Esophagus muscularis mucosa (tissue), 3 donors: ENCODE measurements around the gene ITPR1.

ENCODE experiments used
- CTCF ChIP-seq, 3 experiments: fragments of 200-600 bp in 2 of 3; fragments of 450-650 bp in 1 of 3; sonication (generic) in 2 of 3; IDR thresholded peaks; one replicate each; pipeline ENCODE4 v1.5.1; 2017 to 2019; ENCODE audit warnings: antibody characterized with exemption in 3 of 3, mild to moderate bottlenecking in 2 of 3, moderate library complexity in 1 of 3
- POLR2A ChIP-seq: fragments of 450-650 bp; IDR thresholded peaks from one replicate; pipeline ENCODE4 v1.6.1; 2017; ENCODE audit warnings: antibody characterized with exemption, moderate library complexity, mild to moderate bottlenecking, low read depth

DNA sequence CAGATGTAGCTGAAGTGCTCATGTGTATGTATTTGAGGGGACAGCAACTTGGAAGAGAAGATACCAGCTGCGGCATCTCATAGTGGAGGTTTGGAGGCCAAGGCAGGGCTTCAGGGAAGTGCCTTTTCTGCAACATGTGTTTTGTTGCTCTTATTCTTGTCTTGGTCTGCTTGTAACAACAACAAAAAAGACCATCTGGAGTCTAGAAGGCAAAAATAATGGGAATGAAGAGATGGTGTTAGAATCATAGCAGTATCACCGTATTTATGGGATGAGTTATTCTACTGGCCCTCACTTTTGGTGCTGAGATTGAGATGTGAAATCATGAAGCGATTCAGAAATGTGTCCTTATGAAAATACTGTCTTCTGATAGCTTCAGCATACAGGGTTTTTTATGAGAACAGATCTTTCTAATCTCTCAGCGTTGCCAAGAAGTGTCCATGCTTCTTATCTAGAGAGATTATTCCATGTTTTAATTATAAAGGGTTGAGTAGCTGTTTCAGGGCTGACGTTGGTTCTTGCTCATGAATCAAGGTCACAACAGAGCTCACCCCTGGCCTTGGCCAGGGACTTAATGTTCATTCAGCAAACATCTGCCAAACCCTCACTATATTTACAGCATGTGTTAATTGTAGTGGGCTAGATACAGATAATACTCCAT lies 58.0 kb downstream of the ITPR1 start:
- TF ChIP-seq POLR2A (no peak), CTCF (IDR thresholded peaks at IDR 0.05) (no peak)
